NB4 (cell line): Measurements from ENCODE around the gene CPNE5.

Source experiments
- DNase-seq: peaks from one replicate; pipeline ENCODE4 v3.0.0; 2010; ENCODE audit warnings: low read depth
- H3K4me3 ChIP-seq: one replicate; pipeline ENCODE4 v1.5.1; 2011; ENCODE audit warnings: mild to moderate bottlenecking, low read depth, low read length, moderate library complexity
- MYC ChIP-seq: IDR thresholded peaks from 2 replicates; pipeline ENCODE4 v1.6.1; 2011; ENCODE audit warnings: low read depth, low read length
- POLR2A ChIP-seq: IDR thresholded peaks from 2 replicates; pipeline ENCODE4 v1.6.1; 2011; ENCODE audit warnings: mild to moderate bottlenecking; ENCODE audit not compliant: insufficient read length; ENCODE audit errors: extremely low read depth
- TF ChIP-seq, protein P1 (sequence below): IDR thresholded peaks from 2 replicates; pipeline ENCODE4 v1.6.1; 2011; ENCODE audit warnings: low read depth, low read length
- TF ChIP-seq, protein P2 (sequence below): IDR thresholded peaks from one replicate; pipeline ENCODE4 v1.5.1; 2012; ENCODE audit warnings: low read depth, low read length

Gene CPNE5

DNA sequence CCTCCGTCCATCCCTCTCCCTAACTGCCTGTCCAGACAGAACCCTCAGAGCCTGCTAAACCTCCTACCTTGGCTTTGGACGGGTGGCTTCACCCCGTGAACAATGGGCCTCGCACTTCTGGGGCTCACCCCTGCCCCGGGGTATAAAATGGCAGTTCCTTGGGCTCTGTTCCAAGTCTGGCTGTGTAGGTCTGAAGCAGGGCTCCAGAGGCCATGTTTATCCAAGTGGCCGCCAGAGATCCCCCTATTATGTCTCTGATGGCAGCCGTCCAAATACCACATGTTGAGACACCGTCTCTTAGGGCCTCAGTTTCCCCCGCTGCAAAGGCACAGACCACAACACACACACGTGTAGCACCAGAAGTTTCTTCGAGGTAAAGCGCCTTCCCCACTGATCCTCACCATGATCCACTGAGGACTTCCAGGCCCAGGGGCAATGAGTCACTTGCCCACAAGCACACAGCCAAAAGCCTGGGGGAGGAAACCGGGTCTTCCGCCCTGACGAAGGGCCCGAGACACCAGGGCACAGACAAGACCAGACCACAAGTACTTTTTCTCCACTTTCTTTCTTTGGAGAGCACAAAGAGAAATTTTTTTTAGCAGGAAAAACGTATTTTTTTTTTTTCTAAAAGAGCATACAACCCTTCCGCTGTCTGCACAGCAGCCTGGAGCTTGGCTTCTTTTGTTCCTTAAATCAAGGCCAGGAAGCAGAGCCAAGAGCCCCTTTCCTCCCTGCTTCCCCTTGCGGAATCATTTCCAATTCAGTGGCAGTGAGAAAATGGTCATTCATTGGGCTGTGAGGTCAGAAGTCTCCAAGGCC, 11.8 kb downstream of the CPNE5 start:
- peak; percentile 22; the same call in 1 of the 2 replicates for TF ChIP-seq MYC
- no peak for TF ChIP-seq POLR2A
- TF ChIP-seq, protein P1, sequence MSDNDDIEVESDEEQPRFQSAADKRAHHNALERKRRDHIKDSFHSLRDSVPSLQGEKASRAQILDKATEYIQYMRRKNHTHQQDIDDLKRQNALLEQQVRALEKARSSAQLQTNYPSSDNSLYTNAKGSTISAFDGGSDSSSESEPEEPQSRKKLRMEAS = peak; percentile 61; the same call in 1 of the 2 replicates
- peak; percentile 97 for DNase-seq
- H3K4me3 ChIP-seq = peak overlapping the region; percentile 22

DNA sequence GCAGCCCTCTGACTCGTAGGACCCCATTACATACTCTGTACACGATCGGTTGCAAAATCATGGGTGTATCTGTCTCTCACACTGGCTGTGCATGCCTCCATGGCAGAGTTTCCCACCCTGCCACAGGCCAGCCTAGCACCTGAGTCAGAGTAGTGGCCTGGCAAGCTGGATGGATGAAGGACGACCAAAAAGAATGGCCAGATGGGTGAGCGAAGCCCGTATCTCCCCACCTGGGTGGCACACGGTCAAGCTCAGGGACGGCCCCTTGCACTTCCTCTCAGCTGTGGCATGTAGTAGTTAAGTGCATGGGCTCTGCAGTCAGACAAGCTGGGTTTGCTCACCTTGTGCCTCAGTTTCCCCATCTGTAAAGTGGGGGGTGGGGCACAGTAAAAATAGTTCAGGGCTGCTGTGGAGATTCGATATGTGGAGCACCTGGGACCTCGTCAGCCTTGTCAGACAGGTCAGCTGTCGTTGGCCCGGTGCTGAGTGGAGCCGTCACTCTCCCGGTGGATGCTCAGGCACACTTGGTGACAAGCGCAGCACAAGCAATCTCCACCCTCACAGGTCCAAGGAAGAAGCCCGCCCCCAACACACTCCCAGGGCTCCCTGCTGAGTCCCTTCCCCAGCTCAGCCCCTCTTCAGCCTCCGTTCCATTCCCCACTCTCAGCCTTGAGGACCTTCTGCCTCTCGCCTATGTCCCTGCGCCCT, 12.6 kb downstream of the CPNE5 start:
- no peak for TF ChIP-seq POLR2A
- TF ChIP-seq, protein P1 = 0 out of 2 replicates have a peak, but pooled peaks have one; percentile 10
- TF ChIP-seq MYC = no peak
- no peak overlapping the region for H3K4me3 ChIP-seq
- DNase-seq = peak; percentile 58

DNA sequence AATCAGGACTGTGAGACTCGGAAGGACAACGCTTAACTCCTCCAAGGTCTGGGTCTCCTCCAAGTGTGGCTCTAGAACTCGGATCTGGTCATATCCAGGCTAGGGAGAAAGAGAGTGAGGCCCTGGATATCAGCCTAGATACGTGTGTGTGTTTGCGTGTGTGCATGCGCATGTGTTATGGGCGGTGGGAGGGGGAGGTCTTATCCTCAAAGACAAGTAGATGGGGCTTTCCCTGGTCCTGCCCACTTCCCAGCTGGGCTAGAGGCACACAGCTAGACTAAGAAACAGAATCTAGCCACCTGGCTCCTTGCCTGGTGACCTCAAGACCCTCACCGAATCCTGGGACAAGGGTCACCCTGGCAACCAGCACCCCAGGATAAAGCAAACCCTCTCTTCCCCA, 13.2 kb downstream of the CPNE5 start:
- TF ChIP-seq MYC (no peak), POLR2A (no peak)
- TF ChIP-seq, protein P2, sequence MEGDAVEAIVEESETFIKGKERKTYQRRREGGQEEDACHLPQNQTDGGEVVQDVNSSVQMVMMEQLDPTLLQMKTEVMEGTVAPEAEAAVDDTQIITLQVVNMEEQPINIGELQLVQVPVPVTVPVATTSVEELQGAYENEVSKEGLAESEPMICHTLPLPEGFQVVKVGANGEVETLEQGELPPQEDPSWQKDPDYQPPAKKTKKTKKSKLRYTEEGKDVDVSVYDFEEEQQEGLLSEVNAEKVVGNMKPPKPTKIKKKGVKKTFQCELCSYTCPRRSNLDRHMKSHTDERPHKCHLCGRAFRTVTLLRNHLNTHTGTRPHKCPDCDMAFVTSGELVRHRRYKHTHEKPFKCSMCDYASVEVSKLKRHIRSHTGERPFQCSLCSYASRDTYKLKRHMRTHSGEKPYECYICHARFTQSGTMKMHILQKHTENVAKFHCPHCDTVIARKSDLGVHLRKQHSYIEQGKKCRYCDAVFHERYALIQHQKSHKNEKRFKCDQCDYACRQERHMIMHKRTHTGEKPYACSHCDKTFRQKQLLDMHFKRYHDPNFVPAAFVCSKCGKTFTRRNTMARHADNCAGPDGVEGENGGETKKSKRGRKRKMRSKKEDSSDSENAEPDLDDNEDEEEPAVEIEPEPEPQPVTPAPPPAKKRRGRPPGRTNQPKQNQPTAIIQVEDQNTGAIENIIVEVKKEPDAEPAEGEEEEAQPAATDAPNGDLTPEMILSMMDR = no peak
- TF ChIP-seq, protein P1 = no peak
- no peak overlapping the region for H3K4me3 ChIP-seq
- no peak for DNase-seq

DNA sequence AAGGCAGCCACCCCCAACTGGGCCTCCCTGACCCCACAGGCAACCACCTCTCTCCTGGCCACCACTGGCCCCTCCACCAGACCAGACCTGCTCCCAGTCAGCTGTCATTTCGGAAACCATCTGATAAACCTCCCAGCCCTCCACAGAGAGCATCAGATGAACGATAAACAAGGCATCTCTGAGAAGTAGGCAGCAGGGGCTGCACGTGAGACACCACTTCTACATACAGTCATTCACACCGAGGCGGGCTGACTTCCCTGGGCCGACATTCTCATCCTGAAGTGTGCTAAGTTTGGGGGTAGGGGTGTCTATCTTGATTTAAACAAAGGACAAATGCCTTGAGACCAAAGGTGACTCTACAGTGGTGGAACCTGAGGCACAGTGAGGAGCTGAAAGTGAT, 13.8 kb downstream of the CPNE5 start:
- no peak overlapping the region for H3K4me3 ChIP-seq
- DNase-seq = no peak
- TF ChIP-seq POLR2A (no peak), MYC (no peak)
- TF ChIP-seq, protein P1 = no peak
- TF ChIP-seq, protein P2 = no peak

DNA sequence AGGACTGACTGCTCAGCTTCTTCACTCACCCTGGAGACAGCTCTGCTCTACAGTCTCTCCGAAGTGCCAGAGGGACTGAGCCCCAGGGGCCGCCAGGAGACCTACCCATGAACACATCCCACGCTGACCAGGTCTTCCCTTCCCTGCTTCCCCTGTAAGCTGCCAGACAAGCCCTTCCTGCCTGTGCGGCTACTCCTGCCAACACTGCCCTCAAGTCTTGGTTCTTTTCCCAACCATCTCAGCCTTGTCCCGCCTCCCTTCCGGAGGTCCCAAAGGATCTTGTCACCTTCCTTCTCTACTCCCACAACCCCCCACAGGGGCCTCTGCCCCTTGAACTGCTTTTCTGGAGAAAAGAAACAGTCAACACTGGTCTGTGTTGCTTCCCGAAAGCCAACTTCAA, 15.0 kb downstream of the CPNE5 start:
- no peak overlapping the region for H3K4me3 ChIP-seq
- no peak for TF ChIP-seq MYC
- DNase-seq = no peak

DNA sequence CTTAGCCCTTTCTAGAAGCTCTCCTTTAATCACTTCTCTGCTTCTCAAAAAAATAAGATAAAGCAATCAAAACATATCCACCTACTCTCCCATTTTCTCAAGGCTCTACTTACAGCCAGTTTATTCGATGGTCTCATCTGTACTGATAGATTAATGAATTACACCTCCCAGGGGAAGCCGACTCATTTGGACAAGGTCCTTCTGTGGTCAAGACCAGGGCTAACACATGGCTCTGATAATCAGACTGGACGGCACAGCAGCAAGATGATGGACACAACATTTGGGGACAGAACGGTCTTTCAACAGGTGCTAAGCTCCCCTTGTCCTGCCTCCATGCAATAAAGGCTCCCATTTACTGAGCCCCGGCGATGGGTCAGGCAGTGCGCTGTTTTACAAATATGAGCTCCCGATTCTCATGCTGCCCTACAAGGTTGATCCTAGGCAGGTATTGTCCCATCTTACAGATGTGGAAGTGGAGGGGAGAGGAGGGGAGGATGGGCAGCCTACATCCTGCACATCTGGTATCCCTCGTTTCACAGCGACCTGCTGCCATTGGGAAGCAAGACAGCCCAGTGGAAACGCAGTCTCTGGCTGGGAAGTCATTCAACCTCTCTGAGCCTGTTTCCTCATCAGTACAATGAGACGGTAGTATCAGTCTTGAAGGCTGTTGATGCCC, 15.7 kb downstream of the CPNE5 start:
- H3K4me3 ChIP-seq = no peak overlapping the region
- TF ChIP-seq MYC = no peak
- no peak for TF ChIP-seq POLR2A
- TF ChIP-seq, protein P2 = no peak
- TF ChIP-seq, protein P1 = no peak
- no peak for DNase-seq
